Adrenal gland (tissue), 5 donors: ENCODE results near the gene PPP1R14C.

Source experiments
- POLR2A ChIP-seq, 2 donors: fragments of 450-650 bp; IDR thresholded peaks; one replicate each; pipeline ENCODE4 v1.6.1; 2017; ENCODE audit warnings: antibody characterized with exemption in 2 of 2, mild to moderate bottlenecking in 2 of 2, moderate library complexity in 1 of 2
- TF ChIP-seq, protein P1 (sequence below), 6 experiments: fragments of 450-650 bp in 4 of 6; fragments of 200-600 bp in 2 of 6; sonication (generic) in 1 of 6; IDR thresholded peaks; 1 replicate in 5 of 6; 2 replicates in 1 of 6; pipeline versions ENCODE4 v1.5.1 to v1.8.0; 2016 to 2021; ENCODE audit warnings: antibody characterized with exemption in 6 of 6, mild to moderate bottlenecking in 2 of 6, moderate library complexity in 1 of 6
- donor health status: DM: no; HTN: no; CAD: no.

DNA sequence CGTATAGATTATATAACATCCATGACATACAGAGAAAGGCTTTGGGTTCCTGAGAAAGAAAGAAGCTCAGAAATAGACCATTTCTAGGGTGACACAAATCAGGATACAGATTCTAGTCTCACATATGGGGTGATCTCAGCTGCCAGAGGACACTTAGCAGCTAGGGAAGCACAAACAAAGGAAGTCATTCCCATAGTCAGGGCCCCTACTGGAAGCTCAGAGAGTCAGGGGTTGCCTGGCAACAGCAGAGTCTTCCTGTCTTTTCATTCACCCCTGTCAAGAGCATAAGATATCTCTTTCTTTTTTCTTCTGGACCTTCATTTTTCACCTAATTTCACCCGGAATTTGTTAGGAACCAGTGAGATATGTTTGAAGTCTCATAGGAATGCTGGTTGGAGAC is 144.1 kb downstream of the PPP1R14C start:
- TF ChIP-seq POLR2A (IDR thresholded peaks at IDR 0.05): no peak
- TF ChIP-seq, protein P1, sequence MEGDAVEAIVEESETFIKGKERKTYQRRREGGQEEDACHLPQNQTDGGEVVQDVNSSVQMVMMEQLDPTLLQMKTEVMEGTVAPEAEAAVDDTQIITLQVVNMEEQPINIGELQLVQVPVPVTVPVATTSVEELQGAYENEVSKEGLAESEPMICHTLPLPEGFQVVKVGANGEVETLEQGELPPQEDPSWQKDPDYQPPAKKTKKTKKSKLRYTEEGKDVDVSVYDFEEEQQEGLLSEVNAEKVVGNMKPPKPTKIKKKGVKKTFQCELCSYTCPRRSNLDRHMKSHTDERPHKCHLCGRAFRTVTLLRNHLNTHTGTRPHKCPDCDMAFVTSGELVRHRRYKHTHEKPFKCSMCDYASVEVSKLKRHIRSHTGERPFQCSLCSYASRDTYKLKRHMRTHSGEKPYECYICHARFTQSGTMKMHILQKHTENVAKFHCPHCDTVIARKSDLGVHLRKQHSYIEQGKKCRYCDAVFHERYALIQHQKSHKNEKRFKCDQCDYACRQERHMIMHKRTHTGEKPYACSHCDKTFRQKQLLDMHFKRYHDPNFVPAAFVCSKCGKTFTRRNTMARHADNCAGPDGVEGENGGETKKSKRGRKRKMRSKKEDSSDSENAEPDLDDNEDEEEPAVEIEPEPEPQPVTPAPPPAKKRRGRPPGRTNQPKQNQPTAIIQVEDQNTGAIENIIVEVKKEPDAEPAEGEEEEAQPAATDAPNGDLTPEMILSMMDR (IDR thresholded peaks at IDR 0.05): no peak
